Endothelial cell of hepatic sinusoid (primary cell): ENCODE data around the gene DSG1.
"Not testable (repeated sequence)": the region's sequence is repeated elsewhere in the genome, so short reads cannot be mapped to it uniquely, and the experiment has no call there.

Experiments
- in situ Hi-C: cut with HindIII; loops from 2 replicates; pipeline ENCODE4 v1.10.0; 2017; ENCODE audit warnings: low sequenced_read_pairs

DSG1 gene

GRCh38 chr18:31343454-31343853, 25.5 kb downstream of the DSG1 start:
- in situ Hi-C loops, result no loop called here

- in situ Hi-C loops, result not testable (repeated sequence)
Measured at GRCh38 chr18:31353336-31353735, 35.4 kb downstream of the DSG1 start.

DNA sequence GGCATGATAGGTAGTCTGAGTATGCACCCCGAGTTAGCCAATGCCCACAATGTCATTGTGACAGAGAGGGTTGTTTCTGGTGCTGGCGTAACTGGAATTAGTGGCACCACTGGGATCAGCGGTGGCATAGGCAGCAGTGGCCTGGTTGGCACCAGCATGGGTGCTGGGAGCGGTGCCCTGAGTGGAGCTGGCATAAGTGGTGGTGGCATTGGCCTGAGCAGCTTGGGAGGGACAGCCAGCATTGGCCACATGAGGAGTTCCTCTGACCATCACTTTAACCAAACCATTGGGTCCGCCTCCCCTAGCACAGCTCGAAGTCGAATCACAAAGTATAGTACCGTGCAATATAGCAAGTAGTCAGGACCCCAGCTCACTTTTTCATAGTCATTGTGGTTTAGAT, 37.0 kb downstream of the DSG1 start:
- in situ Hi-C loops, result no loop called here

DNA sequence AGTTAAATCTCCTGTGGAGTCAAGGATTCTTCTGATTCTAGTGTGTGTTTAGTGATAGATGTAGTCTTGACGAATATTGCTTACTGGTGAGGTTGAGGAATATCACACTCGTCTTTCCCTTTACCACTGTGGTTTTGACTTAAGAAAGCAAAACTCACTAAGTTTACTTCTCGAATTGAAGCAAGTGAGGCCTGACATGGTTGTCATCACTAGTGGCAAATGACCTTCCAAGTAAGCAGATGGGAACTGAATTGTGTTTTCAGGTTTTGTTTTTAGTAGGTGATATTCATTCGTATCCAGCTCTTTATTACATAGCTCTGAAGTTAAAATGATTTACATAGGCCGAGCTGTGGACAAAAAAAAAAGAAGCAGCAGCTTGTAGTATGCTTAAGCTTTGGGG, 38.1 kb downstream of the DSG1 start:
- in situ Hi-C loops, result no loop called here

GRCh38 chr18:31364190-31364589, 46.2 kb downstream of the DSG1 start:
- in situ Hi-C loops, result no loop called here

DNA sequence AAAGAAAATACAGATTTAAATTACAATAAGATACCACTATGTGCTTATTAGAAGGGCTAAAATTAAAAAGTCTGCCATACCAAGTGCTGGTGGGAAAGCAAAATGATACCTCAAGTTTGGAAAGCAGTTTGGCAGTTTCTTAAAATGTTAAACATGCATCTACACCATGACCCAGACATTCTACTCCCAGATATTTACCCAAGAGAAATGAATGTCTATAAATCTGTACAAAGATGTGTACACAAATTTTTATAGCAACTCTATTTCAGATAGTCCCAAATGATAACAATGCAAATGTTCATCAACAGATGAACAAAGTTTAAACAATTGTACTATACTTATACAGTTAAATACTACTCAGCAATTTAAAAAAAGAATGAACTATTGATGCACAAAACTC, 51.5 kb downstream of the DSG1 start:
- in situ Hi-C loops, result no loop called here

- in situ Hi-C loops, result no loop called here
Measured at GRCh38 chr18:31371989-31372388, 54.0 kb downstream of the DSG1 start.

GRCh38 chr18:31373641-31374040, 55.7 kb downstream of the DSG1 start:
- in situ Hi-C loops, result no loop called here

- in situ Hi-C loops, result no loop called here
Measured at GRCh38 chr18:31376477-31376876, 58.5 kb downstream of the DSG1 start, which contains the start of gene DSG4. TSS of gene DSG4 (plus strand) at chr18:31376777. CDS start at chr18:31376912, 135 bp downstream.

DNA sequence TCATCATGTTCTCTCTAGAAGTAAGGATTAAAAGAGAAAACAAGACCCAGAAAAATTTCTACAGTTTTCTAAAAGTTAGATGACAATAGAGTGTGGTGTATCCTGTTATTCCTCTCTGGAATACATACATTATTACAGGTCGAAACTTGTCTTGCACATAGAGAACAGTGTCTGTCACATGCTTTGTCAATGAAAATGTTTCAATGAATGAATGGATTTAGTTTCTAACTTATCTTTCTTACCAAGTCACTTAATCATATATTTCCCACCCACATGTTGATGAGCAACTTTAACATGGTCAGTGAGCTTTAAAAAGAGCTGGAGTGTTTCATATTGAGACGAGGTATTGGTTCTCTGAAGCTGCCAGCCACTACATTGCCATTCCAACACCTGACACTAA, 63.0 kb downstream of the DSG1 start:
- in situ Hi-C loops, result no loop called here

DNA sequence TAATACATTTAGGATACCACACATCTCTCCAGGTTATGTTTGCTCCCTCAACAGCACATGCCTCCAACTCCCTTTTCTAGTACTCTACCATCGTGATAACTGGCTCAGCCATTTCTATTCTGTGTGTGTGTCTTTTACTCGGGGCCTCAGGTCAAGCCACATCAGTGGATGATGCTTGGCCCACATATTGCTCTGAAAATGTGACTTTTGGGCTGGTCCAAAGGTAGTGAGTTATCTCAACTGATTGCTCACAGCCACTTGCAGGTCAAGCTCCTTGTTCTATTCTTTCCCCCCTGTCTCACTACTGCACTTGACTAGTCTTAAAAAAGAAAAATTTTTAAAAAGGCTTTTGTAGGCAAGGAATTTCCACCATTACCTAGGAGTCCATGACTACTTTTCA, 64.1 kb downstream of the DSG1 start:
- in situ Hi-C loops, result no loop called here

- in situ Hi-C loops, result no loop called here
Measured at GRCh38 chr18:31386741-31387140, 68.8 kb downstream of the DSG1 start.

DNA sequence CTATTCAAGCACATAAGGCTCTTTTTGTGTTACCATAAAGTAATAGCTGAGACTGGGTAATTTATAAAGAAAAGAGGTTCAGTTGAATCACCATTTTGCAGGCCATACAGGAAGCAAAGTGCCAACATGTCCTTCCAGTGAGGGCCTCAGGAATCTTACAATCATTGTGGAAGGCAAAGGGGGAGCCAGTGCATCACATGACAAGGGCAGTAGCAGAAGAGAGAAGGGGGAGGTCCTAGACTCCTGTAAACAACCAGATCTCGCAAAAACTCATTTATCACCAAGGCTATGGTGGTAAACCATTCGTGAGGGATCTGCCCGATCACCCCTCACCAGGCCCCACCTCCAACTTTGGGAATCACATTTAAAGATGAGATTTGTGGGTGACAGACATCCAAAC, 75.3 kb downstream of the DSG1 start:
- in situ Hi-C loops, result no loop called here

GRCh38 chr18:31396796-31397612, 79.0 kb downstream of the DSG1 start:
- in situ Hi-C loops, result no loop called here

DNA sequence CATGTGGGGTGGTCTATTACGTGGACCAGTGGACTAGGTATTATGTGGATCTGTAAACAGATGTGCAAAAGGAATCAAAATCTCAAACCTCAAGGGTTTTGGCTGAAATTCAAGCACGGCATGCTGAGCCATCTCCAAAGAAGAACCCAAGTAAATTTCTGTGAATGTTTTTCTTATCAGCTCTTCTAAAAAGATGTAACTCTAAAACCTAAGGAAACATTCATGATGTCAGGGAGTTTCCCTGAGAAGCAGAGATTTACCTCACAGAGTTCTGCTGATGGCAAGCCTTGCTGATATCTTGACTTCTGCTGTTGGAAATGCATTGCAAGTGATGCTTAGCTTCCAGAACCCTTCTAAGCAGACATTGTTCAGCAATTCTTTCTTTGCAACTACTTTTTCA, 80.2 kb downstream of the DSG1 start:
- in situ Hi-C loops, result no loop called here

GRCh38 chr18:31399306-31400032, 81.5 kb downstream of the DSG1 start:
- in situ Hi-C loops, result loop anchor here (5.0 kb wide), 1 partner anchor 108 kb away; no protein-coding TSS in a partner anchor

DNA sequence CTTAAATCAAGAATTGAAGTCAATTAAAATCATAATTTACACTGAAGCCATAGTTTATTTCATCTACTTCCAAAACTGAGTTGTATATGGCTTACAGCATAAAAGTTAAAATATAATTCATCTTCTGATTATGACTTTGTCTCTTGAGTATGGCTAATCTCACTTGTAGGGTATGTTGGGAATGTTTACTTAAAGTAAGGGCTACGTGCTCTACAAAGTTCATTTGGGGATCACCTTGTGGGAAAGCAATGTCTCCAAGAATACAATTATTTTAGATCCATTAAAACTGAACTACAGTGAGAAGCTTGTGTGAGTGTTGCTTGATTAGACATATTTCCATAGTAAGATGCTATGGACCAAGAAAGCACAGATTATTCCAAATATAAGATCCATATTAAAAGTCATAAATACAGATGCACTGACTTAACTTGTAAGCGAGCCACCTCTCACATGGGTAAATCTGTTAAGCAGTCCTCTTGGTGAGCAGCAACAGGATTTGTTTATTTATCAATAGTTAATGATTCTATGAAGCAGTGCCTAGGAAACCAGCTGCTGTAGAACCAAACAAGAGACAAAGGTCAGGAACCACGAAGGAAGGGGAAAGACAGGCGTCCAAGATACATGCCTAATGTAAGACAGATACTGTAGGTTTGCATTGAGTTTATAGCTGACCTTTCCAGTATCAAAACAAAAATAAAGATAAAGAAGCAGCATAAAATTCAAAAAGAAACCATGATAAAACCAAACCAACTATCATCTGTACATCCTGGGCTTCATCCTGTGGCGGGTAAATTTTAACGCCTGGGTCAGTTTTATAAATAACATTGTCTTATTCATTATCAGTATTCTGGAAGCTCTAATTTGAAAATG, 83.4 kb downstream of the DSG1 start:
- in situ Hi-C loops, result loop anchor here (5.0 kb wide), 1 partner anchor 106 kb away; no protein-coding TSS in a partner anchor

GRCh38 chr18:31402026-31402373, 84.0 kb downstream of the DSG1 start:
- in situ Hi-C loops, result loop anchor here (5.0 kb wide), 1 partner anchor 105 kb away; no protein-coding TSS in a partner anchor

GRCh38 chr18:31403409-31403808, 85.4 kb downstream of the DSG1 start:
- in situ Hi-C loops, result loop anchor here (5.0 kb wide), 1 partner anchor 104 kb away; no protein-coding TSS in a partner anchor
